Activated CD4-positive, alpha-beta T cell treated with anti-CD3 and anti-CD28 coated beads, Interleukin-2, amount 50 U/mL, for 1 hour (primary cell): ENCODE data around the gene ZBTB49.

Source experiments
- DNase-seq: peaks from one replicate; pipeline ENCODE4 v3.0.0-alpha.2; 2020

The ZBTB49 gene

DNA sequence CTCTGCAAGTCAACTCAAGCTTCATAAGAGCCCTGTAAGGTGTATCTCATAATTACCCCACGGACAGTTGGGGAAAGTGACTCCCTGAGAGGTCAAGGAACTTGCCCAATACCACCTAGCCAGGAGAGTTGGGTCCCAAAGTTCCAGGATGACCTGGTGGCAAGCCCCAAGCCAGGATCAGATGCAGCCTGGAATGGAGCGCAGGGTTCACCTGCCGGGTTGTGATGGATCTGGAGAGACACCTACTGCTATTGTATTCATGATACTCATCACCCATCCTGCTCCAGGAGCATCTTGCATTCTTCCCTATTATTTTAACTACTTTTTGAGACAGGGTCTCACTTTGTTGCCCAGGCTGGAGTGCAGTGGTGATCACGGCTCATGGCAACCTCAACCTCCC is 36.1 kb downstream of the ZBTB49 start:
- DNase-seq: no peak

DNA sequence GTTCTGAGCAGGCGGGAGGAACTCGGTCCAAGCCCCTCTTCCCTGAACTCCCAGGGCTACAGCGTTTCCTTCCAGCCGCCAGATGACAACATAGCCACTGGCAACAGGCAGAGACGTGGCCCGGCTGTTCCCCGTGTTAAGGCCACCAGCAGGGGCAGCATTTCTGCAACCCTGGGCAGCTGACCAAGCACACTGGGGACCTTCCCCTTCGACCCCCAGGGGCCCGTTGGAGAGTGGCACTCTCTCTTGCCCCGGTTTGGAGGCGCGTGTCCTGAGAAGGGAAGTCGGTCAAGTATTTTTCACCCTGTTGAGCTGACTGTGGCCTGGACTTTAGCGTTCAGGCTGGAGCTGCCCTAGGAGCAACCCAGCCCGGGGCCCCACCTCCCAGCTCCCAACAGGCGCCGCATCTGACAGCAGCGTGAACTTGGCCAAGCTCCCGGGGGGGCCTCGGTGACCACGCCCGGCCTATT is 37.6 kb downstream of the ZBTB49 start:
- DNase-seq: no peak

DNA sequence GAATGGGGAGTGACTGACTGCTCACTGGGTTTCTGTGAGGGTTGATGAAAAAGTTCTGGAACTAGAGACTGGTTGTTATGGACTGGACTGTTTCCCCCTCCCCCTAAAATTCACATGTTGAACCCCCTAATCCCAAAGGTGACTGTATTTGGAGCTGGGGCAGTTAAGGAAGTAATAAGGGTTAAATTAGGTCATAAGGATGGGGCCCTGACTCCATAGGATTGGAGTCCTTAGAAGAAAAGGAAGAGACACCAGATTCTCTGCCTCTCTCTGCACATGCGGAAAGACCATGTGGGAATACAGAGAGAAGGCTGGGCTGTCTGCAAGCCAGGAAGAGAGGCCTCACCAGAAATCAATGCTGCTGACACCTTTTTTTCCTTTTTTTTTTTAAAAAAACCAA is 38.2 kb downstream of the ZBTB49 start:
- DNase-seq: no peak

GRCh38 chr4:4328840-4329239 is 38.8 kb downstream of the ZBTB49 start:
- no peak for DNase-seq

GRCh38 chr4:4329496-4329895 is 39.4 kb downstream of the ZBTB49 start:
- no peak for DNase-seq

DNA sequence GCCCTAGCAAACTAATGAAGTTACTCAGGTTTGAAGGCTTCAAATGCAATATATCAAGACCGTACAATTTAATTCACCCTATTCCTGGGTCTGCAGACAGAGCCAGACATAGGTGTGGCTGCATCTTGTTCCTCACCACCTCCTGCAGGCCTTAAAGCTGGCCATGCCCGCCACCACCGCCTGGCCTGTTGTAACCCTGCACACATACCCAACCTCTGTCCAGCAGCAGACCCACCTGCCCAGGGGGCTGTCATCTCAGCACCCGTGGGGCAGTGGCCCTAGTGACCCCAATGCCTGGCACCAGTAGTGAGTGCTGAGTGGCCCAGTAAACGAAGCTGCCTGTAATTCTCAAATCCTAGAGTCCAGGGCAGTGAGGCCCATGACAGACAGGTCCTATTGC is 40.7 kb downstream of the ZBTB49 start:
- DNase-seq: no peak

GRCh38 chr4:4332529-4332928 is 42.5 kb downstream of the ZBTB49 start:
- no peak for DNase-seq

DNA sequence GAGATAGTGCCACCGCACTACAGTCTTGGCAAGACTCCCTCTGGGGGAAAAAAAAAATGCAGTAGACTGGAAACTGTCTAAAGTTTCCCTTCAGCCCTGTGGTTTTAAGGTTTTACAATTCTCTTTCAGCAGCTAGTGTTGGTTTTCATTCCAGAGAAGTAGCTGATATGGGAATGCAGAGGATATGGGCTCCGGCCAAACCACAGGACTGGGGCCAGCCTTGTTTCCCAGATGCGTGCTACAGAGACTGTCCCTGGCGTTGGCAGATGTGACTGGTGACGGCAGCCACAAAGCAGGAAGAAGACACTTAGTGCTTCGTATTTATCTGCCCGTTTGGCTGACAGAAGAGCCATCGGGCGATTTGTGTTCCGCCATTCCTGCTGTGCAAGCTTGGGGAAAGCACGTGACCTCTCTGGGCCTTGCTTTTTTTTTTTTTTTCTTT is 43.2 kb downstream of the ZBTB49 start:
- no peak for DNase-seq

GRCh38 chr4:4334798-4335520 is 44.9 kb downstream of the ZBTB49 start:
- peak; percentile 73 for DNase-seq

DNA sequence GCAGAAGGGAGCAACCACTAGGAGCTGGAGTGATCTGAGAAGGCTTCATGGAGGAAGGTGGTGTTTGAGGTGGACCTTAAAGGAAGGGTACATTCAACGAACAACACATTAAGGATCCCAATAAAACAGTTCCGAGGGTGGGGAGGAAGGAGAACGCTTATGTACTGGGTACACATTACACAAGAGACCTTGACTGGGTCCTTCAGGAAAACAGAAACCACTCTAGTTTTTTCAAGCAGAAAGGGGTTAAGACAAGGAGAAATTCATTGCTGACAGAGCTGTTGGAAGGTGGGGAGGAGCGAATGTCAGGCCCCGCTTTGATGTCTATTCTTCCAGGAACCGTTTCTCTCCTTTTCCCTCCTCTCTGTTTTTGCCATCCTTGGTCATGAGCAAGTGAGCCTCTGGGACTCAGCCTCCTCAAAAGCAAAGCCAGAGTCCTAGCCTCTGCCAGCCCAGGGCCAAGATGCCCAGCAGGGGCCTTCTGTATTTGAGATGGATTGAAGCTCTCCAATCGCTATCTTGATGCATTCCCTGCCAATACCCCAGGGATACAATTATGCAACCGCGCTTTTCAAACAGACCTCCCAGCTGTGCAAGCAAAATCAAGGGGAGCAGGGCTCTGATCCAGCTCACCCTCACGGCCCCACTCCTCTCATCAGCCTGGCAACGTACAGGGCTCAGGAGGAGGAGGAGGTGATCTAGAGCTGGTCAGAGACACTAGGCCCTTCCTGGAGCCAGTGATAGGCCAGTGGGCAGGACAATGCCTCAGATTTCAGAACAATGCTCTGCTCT is 48.4 kb downstream of the ZBTB49 start:
- no peak for DNase-seq

- DNase-seq: no peak
Observed at GRCh38 chr4:4339504-4340085, 49.5 kb downstream of the ZBTB49 start.

DNA sequence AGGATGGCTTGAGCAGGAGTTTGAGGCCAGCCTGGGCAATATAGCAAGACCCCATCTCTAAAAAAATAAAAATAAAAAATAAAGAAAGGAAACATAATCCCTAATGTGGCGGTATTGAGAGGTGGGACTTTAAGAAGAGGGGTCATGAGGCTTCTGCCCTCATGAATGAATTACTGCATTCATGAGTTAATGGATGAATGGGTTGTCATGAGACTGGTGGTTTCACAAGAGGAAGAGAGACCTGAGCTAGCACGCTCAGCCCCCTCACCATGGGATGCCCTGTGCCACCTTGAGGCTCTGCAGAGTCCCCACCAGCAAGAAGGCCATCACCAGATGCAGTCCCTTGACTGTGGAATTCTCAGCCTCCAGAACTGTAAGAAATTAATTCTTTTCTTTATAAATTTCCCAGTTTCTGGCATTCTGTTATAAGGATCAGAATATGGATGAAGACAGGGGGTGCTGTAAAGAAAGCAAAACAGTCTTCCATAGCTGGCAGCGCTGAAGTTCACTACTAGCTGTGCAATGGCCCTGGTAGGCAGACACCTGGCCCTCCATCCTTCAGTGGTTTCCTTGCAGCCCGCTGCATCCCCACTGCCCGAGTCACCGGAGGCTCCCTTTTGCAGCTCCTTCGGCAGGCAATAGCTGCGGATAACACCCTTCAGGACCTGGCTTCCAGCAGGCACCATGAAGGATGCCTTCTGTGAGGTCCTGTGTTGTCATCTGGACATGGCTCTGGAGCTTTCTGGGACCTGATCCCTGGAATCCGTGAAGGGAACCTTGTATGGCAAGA is 52.0 kb downstream of the ZBTB49 start:
- DNase-seq: no peak

DNA sequence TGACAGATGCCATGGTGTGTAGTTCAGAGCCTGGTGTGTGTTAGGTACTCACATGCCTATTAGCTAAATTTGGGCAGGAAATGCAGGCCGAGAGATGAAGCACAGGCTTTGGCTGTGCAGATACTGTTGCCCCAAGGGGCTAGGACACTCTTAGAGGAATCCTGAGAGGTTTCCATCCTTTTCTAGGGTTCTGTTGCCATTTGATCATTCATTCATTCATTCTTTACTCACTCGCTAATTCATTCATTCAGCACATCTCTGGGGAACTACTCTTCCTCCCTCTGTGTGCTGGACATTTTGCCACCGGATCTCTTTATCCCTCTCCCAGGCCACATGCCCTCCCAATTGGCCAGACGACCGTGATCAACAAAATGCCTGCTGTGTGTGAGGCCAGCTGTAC is 53.0 kb downstream of the ZBTB49 start:
- no peak for DNase-seq

- DNase-seq: no peak
Observed at GRCh38 chr4:4344915-4345527, 55.0 kb downstream of the ZBTB49 start.

- no peak for DNase-seq
Observed at GRCh38 chr4:4347585-4347984, 57.5 kb downstream of the ZBTB49 start.

DNA sequence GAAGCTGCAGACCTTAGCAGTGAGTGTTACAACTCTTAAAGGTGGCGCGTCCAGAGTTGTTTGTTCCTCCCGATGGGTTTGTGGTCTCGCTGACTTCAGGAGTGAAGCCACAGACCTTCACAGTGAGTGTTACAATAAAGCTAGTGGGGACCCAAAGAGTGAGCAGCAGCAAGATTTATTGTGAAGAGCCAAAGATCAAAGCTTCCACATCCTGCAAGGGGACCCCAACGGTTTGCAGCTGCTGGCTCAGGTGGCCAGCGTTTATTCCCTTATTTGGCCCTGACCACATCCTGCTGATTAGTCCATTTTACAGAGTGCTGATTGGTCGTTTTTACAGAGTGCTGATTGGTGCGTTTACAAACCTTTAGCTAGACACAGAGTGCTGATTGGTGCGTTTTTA is 58.5 kb downstream of the ZBTB49 start:
- DNase-seq: peak; percentile 8

DNA sequence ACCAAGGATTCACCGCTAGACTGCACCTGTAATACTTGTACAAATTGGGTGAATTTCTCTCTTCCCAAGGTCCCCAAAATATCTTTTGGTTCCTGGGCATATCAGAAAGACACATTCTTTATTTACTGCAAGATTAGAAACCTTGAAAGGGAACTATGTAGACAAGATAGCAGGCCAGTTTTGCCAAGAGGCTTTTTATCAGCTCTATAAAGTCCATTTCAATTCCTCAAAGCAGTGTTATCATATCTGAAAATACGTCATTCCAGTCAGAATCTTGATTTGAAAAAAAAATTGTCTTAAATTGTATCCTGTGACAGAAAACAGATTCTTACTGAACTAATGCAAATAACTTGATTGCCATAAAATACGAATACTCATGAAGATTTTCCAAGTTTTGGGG is 59.8 kb downstream of the ZBTB49 start:
- no peak for DNase-seq

GRCh38 chr4:4350909-4351308 is 60.9 kb downstream of the ZBTB49 start:
- DNase-seq: no peak

DNA sequence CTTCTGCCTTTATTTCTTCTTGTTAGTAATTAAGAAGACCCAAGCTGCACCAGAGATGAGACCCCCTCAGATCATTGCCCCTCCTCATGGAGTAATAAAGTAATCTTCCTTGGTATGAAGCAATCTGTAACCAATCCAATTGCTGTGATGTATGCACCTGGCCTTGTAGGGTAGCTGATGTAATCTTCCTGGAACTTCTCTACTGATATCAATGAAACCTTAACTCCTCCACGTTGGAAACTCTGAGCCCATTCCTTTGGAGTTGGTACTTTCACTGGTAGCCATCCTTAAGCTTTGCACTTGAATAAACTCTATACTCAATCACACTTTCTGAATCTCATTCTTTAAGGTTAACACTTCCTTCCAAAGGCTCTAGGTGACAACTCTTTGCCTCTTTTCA is 65.3 kb downstream of the ZBTB49 start:
- no peak for DNase-seq

DNA sequence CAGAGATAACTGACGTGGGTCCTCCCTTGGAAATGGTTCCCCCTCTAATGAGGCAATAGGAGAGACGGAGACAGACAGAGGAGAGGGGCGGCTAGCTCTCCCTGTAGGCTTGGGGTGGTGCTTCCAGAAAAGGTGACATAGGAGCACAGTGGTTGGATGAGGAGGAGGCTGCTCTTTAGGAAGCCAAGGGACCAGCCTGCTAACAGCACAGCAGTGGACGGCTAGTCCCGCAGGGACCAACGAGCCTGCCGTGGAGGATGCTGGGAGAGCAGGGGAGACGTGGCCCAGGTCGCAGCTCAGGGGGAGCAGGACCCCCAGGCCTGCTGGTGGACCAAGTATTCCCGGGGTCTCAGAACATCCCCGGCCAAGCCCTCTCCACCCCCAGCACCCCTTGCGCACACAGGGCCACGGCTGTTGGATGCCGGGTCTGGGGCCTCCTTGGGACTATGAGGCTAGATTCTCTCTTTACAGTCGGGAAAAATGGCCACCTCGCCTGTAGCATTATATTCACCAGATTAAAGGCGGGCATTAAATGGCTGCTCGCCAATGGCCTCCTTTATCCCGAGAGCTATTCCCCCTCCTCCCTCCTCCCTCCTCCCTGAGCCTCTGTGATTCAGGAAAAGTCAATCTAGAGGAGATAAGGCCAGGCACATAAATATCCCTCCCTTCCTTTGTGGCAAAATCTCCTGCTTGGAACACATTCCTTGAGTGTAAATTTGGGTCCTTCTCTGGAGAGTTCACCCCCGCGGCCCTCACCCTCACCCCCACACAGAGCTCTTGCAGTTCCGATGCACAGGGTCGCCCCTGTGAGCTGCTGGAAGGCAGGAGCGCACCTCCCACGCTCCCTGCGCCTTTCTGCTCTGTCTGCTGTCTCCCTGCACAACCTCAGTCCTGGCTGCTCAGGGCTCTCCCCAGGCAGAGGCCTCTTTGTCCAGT is 66.3 kb downstream of the ZBTB49 start:
- DNase-seq: no peak

- DNase-seq: no peak
Observed at GRCh38 chr4:4358093-4358854, 68.2 kb downstream of the ZBTB49 start.
